ENCODE results near the gene RNF222. TPM values are rescaled to one million over a fixed set of nuclear protein-coding genes. Genes with fewer than 3 reads are reported as not detected.

The RNF222 gene
- polyA plus RNA-seq, 1 donor from 2014 or later, result not detected

GRCh38 chr17:8417806-8418205 lies 20.2 kb upstream of the RNF222 start:
- no peak overlapping the region for H3K9ac ChIP-seq (ENCODE audit: low read length)
- H3K27me3 ChIP-seq (ENCODE audit: insufficient read depth, low read depth, low read length), result no peaks in the 10 kb centered on the region
- no peak overlapping the region for H2AFZ ChIP-seq (ENCODE audit: low read depth, low read length)
- no peak for TF ChIP-seq EZH2 (IDR thresholded peaks at IDR 0.05; ENCODE audit: borderline replicate concordance, insufficient read depth, low read length, poor library complexity, severe bottlenecking)
- no peak for TF ChIP-seq SMC3 (conservative IDR thresholded peaks at IDR 0.05; ENCODE audit: poor library complexity)
- TF ChIP-seq RAD21 (conservative IDR thresholded peaks at IDR 0.05), result no peak
- TF ChIP-seq, protein P1, sequence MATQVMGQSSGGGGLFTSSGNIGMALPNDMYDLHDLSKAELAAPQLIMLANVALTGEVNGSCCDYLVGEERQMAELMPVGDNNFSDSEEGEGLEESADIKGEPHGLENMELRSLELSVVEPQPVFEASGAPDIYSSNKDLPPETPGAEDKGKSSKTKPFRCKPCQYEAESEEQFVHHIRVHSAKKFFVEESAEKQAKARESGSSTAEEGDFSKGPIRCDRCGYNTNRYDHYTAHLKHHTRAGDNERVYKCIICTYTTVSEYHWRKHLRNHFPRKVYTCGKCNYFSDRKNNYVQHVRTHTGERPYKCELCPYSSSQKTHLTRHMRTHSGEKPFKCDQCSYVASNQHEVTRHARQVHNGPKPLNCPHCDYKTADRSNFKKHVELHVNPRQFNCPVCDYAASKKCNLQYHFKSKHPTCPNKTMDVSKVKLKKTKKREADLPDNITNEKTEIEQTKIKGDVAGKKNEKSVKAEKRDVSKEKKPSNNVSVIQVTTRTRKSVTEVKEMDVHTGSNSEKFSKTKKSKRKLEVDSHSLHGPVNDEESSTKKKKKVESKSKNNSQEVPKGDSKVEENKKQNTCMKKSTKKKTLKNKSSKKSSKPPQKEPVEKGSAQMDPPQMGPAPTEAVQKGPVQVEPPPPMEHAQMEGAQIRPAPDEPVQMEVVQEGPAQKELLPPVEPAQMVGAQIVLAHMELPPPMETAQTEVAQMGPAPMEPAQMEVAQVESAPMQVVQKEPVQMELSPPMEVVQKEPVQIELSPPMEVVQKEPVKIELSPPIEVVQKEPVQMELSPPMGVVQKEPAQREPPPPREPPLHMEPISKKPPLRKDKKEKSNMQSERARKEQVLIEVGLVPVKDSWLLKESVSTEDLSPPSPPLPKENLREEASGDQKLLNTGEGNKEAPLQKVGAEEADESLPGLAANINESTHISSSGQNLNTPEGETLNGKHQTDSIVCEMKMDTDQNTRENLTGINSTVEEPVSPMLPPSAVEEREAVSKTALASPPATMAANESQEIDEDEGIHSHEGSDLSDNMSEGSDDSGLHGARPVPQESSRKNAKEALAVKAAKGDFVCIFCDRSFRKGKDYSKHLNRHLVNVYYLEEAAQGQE (IDR thresholded peaks at IDR 0.05; ENCODE audit: borderline replicate concordance), result no peak
- TF ChIP-seq, protein P2, sequence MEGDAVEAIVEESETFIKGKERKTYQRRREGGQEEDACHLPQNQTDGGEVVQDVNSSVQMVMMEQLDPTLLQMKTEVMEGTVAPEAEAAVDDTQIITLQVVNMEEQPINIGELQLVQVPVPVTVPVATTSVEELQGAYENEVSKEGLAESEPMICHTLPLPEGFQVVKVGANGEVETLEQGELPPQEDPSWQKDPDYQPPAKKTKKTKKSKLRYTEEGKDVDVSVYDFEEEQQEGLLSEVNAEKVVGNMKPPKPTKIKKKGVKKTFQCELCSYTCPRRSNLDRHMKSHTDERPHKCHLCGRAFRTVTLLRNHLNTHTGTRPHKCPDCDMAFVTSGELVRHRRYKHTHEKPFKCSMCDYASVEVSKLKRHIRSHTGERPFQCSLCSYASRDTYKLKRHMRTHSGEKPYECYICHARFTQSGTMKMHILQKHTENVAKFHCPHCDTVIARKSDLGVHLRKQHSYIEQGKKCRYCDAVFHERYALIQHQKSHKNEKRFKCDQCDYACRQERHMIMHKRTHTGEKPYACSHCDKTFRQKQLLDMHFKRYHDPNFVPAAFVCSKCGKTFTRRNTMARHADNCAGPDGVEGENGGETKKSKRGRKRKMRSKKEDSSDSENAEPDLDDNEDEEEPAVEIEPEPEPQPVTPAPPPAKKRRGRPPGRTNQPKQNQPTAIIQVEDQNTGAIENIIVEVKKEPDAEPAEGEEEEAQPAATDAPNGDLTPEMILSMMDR (IDR thresholded peaks at IDR 0.05; ENCODE audit: poor library complexity, severe bottlenecking), result no peak
- TF ChIP-seq TAF1 (IDR thresholded peaks at IDR 0.05; ENCODE audit: low read depth), result no peak
- TF ChIP-seq POLR2AphosphoS5 (IDR thresholded peaks at IDR 0.05), result no peak
- TF ChIP-seq EP300 (conservative IDR thresholded peaks at IDR 0.05; ENCODE audit: poor library complexity, severe bottlenecking), result no peak
- no peak for TF ChIP-seq MXI1 (conservative IDR thresholded peaks at IDR 0.05; ENCODE audit: poor library complexity, severe bottlenecking)
- no peak overlapping the region for H3K4me3 ChIP-seq (ENCODE audit: low read length)
- H3K9me2 ChIP-seq (ENCODE audit: insufficient read depth, low read length), result no peaks in the 10 kb centered on the region
- H3K9me3 ChIP-seq (ENCODE audit: low read length), result no peaks in the 10 kb centered on the region
- no peaks in the 10 kb centered on the region for H3K79me2 ChIP-seq (replicated peaks; ENCODE audit: insufficient read depth, low read length)
- H3K4me2 ChIP-seq (ENCODE audit: low read length), result no peak overlapping the region
- H4K20me1 ChIP-seq (ENCODE audit: insufficient read depth), result no peaks in the 10 kb centered on the region
- no peak overlapping the region for H3K27ac ChIP-seq (ENCODE audit: low read length)
- no peaks in the 10 kb centered on the region for H3K36me3 ChIP-seq (ENCODE audit: insufficient read depth, low read length)
- H3F3A ChIP-seq (ENCODE audit: insufficient read depth, low read length, poor library complexity, severe bottlenecking), result no peaks in the 10 kb centered on the region

DNA sequence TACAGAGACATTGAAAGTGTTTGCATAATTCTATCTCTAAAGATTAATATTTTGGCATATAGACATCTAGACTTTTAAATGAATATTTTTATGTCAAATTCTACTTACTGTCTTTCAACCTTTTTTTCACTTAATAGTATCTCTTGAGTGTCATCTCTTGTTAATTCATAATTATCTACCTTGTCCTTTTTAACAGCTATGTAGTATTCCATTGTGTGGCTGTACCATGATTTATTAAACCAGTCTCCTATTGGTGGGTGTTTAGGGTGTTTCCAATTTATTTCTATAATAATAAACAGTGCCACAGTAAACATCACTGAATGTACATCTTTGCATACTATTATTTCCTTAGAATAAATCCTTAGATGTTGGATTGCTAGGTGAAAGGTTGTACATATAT lies 16.3 kb upstream of the RNF222 start:
- no peaks in the 10 kb centered on the region for H3K79me2 ChIP-seq (replicated peaks; ENCODE audit: insufficient read depth, low read length)

More for the DNA sequence above, 16.3 kb upstream of the RNF222 start:
- Histone ChIP-seq H4K20me1 (ENCODE audit: insufficient read depth) (no peaks in the 10 kb centered on the region), H3K9me3 (ENCODE audit: low read length) (no peaks in the 10 kb centered on the region), H3K9me2 (ENCODE audit: insufficient read depth, low read length) (no peaks in the 10 kb centered on the region), H3K27ac (ENCODE audit: low read length) (no peak overlapping the region), H3K9ac (ENCODE audit: low read length) (no peak overlapping the region), H3K36me3 (ENCODE audit: insufficient read depth, low read length) (no peaks in the 10 kb centered on the region), H3K4me2 (ENCODE audit: low read length) (no peak overlapping the region), H2AFZ (ENCODE audit: low read depth, low read length) (no peak overlapping the region), H3K4me3 (ENCODE audit: low read length) (no peak overlapping the region), H3K27me3 (ENCODE audit: insufficient read depth, low read depth, low read length) (no peaks in the 10 kb centered on the region), H3F3A (ENCODE audit: insufficient read depth, low read length, poor library complexity, severe bottlenecking) (no peaks in the 10 kb centered on the region)
- TF ChIP-seq EZH2 (IDR thresholded peaks at IDR 0.05; ENCODE audit: borderline replicate concordance, insufficient read depth, low read length, poor library complexity, severe bottlenecking), result no peak
- TF ChIP-seq, protein P2 (IDR thresholded peaks at IDR 0.05; ENCODE audit: poor library complexity, severe bottlenecking), result no peak
- TF ChIP-seq, protein P1 (IDR thresholded peaks at IDR 0.05; ENCODE audit: borderline replicate concordance), result no peak

Data from neural cell (in vitro differentiated cells).